ENCODE data around the gene IGF2BP2. TPM values are rescaled to one million over a fixed set of nuclear protein-coding genes. Genes with fewer than 3 reads are reported as not detected.
A peak's percentile ranks its signal among the peaks of the same experiment; 100 is the strongest.

IGF2BP2 gene
- total RNA-seq, 1 experiment from 2014 or later: 97.8 TPM

GRCh38 chr3:185859294-185859972 lies 34.6 kb upstream of the IGF2BP2 start:
- H3K9me3 ChIP-seq (ENCODE audit: control insufficient read depth, insufficient read depth, low read depth, low read length): peaks cover 12% of the 10 kb centered on the region; the same call in 1 of the 2 replicates
- H3K4me1 ChIP-seq (ENCODE audit: control insufficient read depth, insufficient read depth, low read length): no peaks in the 10 kb centered on the region
- H3K27ac ChIP-seq (ENCODE audit: low read length): peak overlapping the region; percentile 18; the same call in 1 of the 2 replicates
- intact Hi-C loops (cut with micrococcal nuclease; ENCODE audit: unreplicated experiment): no loop called here
- in situ Hi-C loops (cut with HindIII; ENCODE audit: low pct_unique_long_range_greater_than_20kb, low sequenced_read_pairs): no loop called here
- POLR2A ChIA-PET: interaction anchor here (0.6 to 0.9 kb wide), 2 partner anchors 18 to 31 kb away, joined by 3 to 8 read pairs; no protein-coding TSS in a partner anchor
- ATAC-seq (no peak), DNase-seq (ENCODE audit: low read depth, low spot score) (no peak)
- CTCF ChIA-PET: interaction anchor here (0.5 to 0.8 kb wide), 2 partner anchors 18 to 63 kb away, joined by 4 to 5 read pairs; no protein-coding TSS in a partner anchor
- TF ChIP-seq REST (IDR thresholded peaks at IDR 0.05; ENCODE audit: insufficient read depth in 1 of 2, low read depth in 2 of 2, low read length in 1 of 2) (no peak), SIN3A (IDR thresholded peaks at IDR 0.05; ENCODE audit: borderline replicate concordance, insufficient read depth, low read depth, low read length) (no peak), POLR2AphosphoS5 (IDR thresholded peaks at IDR 0.05; ENCODE audit: low read depth, low read length) (no peak), CTCF (IDR thresholded peaks at IDR 0.05) (no peak), TCF7L2 (IDR thresholded peaks at IDR 0.05; ENCODE audit: low read depth, low read length) (no peak)
- no TSS peak for BruUV-seq (replicated peaks)
- H3K27me3 ChIP-seq (ENCODE audit: control insufficient read depth, insufficient read depth, low read length): no peaks in the 10 kb centered on the region
- no peaks in the 10 kb centered on the region for H3K36me3 ChIP-seq (ENCODE audit: control insufficient read depth, insufficient read depth, low read length)
- H3K4me3 ChIP-seq (ENCODE audit: low read depth in 2 of 2, low read length in 2 of 2): no peak overlapping the region

- H3K27ac ChIP-seq (ENCODE audit: low read length): no peak overlapping the region
- H3K27me3 ChIP-seq (ENCODE audit: control insufficient read depth, insufficient read depth, low read length): no peaks in the 10 kb centered on the region
- no peaks in the 10 kb centered on the region for H3K36me3 ChIP-seq (ENCODE audit: control insufficient read depth, insufficient read depth, low read length)
- no peak for DNase-seq (ENCODE audit: low read depth, low spot score)
- H3K9me3 ChIP-seq (ENCODE audit: control insufficient read depth, insufficient read depth, low read depth, low read length): peaks cover 12% of the 10 kb centered on the region; the same call in 1 of the 2 replicates
- no peaks in the 10 kb centered on the region for H3K4me1 ChIP-seq (ENCODE audit: control insufficient read depth, insufficient read depth, low read length)
- intact Hi-C loops (cut with micrococcal nuclease; ENCODE audit: unreplicated experiment): no loop called here
- ChIA-PET POLR2A (interaction anchor here (0.6 kb wide), 1 partner anchor 32 kb away, joined by 3 read pairs; no protein-coding TSS in a partner anchor), CTCF (interaction anchor here (0.5 kb wide), 1 partner anchor 64 kb away, joined by 4 read pairs; no protein-coding TSS in a partner anchor)
- TF ChIP-seq POLR2AphosphoS5 (IDR thresholded peaks at IDR 0.05; ENCODE audit: low read depth, low read length) (no peak), TCF7L2 (IDR thresholded peaks at IDR 0.05; ENCODE audit: low read depth, low read length) (no peak), REST (IDR thresholded peaks at IDR 0.05; ENCODE audit: insufficient read depth in 1 of 2, low read depth in 2 of 2, low read length in 1 of 2) (no peak), CTCF (IDR thresholded peaks at IDR 0.05) (no peak), SIN3A (IDR thresholded peaks at IDR 0.05; ENCODE audit: borderline replicate concordance, insufficient read depth, low read depth, low read length) (no peak)
- in situ Hi-C loops (cut with HindIII; ENCODE audit: low pct_unique_long_range_greater_than_20kb, low sequenced_read_pairs): no loop called here
- ATAC-seq: no peak; the same call in 1 of the 2 replicates
- no peak overlapping the region for H3K4me3 ChIP-seq (ENCODE audit: low read depth in 2 of 2, low read length in 2 of 2)
- BruUV-seq (replicated peaks): no TSS peak
These were observed 33.8 kb upstream of the IGF2BP2 start for GRCh38 chr3:185858502-185859225.
